WTC11 (cell line): ENCODE data around the gene S100A8. TPM values are rescaled to one million over a fixed set of nuclear protein-coding genes. Genes with fewer than 3 reads are reported as not detected.

Experiments
- ATAC-seq: fragments of 200-7000 bp; cut with Tn5 transposase; 2 replicates; pipeline ENCODE4 v1.10.0; 2021; ENCODE audit warnings: mild to moderate bottlenecking, moderate library complexity
- CTCF ChIA-PET: fragments of 300-600 bp; sonication (Branson Sonifier 250); formaldehyde crosslinking; loops from one replicate; lab custom pipeline; 2021; ENCODE audit warnings: antibody characterized with exemption; lab: Charles Lee
- POLR2A ChIA-PET: fragments of 350-600 bp; sonication (Branson Sonifier 250); formaldehyde crosslinking; loops from one replicate; lab custom pipeline; 2021; ENCODE audit warnings: antibody characterized with exemption; lab: Charles Lee
- DNase-seq: peaks from one replicate; pipeline ENCODE4 v3.0.0; 2021; ENCODE audit warnings: low spot score
- H3K27ac Mint-ChIP-seq: 2 replicates; pipeline ENCODE4 v1.8.0; 2021; ENCODE audit warnings: mixed read lengths
- H3K27me3 Mint-ChIP-seq: 2 replicates; pipeline ENCODE4 v1.8.0; 2021; ENCODE audit warnings: low read depth, mild to moderate bottlenecking, moderate library complexity, mixed read lengths
- H3K36me3 Mint-ChIP-seq: 2 replicates; pipeline ENCODE4 v1.8.0; 2021; ENCODE audit warnings: mixed read lengths
- H3K4me1 Mint-ChIP-seq: 2 replicates; pipeline ENCODE4 v1.8.0; 2022; ENCODE audit warnings: mixed read lengths
- H3K4me3 Mint-ChIP-seq: 2 replicates; pipeline ENCODE4 v1.8.0; 2021; ENCODE audit warnings: mild to moderate bottlenecking, moderate library complexity, mixed read lengths
- H3K9me3 Mint-ChIP-seq: 2 replicates; pipeline ENCODE4 v1.8.0; 2021; ENCODE audit warnings: mixed read lengths
- ETV6 ChIP-seq: sonication (generic); formaldehyde crosslinking; IDR thresholded peaks from 2 replicates; pipeline ENCODE4 v1.8.1; 2022; ENCODE audit warnings: mild to moderate bottlenecking, missing genetic modification reagents
- GABPB1 ChIP-seq: sonication (generic); formaldehyde crosslinking; IDR thresholded peaks from 2 replicates; pipeline ENCODE4 v1.8.1; 2023; ENCODE audit warnings: mild to moderate bottlenecking, missing genetic modification reagents
- GRHL2 ChIP-seq: fragments of 250-450 bp; sonication (Bioruptor Pico); IDR thresholded peaks from 2 replicates; pipeline ENCODE4 v1.8.0; 2022; ENCODE audit warnings: mild to moderate bottlenecking, moderate library complexity; ENCODE audit not compliant: insufficient replicate concordance, severe bottlenecking
- IRF2 ChIP-seq: sonication (generic); formaldehyde crosslinking; IDR thresholded peaks from 2 replicates; pipeline ENCODE4 v1.8.0; 2022; ENCODE audit warnings: low read depth, missing genetic modification reagents, borderline replicate concordance
- NR3C1 ChIP-seq: sonication (generic); formaldehyde crosslinking; conservative IDR thresholded peaks from 2 replicates; pipeline ENCODE4 v1.8.1; 2023; ENCODE audit warnings: low read depth, mild to moderate bottlenecking, missing genetic modification reagents
- TEAD1 ChIP-seq: sonication (generic); formaldehyde crosslinking; IDR thresholded peaks from 2 replicates; pipeline ENCODE4 v1.8.0; 2022; ENCODE audit warnings: mild to moderate bottlenecking, missing genetic modification reagents
- ZBTB21 ChIP-seq: sonication (generic); formaldehyde crosslinking; IDR thresholded peaks from 2 replicates; pipeline ENCODE4 v1.8.1; 2023; ENCODE audit warnings: mild to moderate bottlenecking, missing genetic modification reagents, borderline replicate concordance
- total RNA-seq: library from RNA; stranded (reverse); gene quantifications from 3 replicates; pipeline ENCODE4 v1.2.3, GENCODE V29; 2021
- TF ChIP-seq, protein P1 (sequence below): sonication (generic); formaldehyde crosslinking; IDR thresholded peaks from 2 replicates; pipeline ENCODE4 v1.8.0; 2022; ENCODE audit warnings: mild to moderate bottlenecking, missing genetic modification reagents
- TF ChIP-seq, protein P2 (sequence below): sonication (generic); formaldehyde crosslinking; IDR thresholded peaks from 2 replicates; pipeline ENCODE4 v1.8.0; 2023; ENCODE audit warnings: missing genetic modification reagents, mild to moderate bottlenecking, borderline replicate concordance
- TF ChIP-seq, protein P3 (sequence below): sonication (generic); formaldehyde crosslinking; IDR thresholded peaks from 2 replicates; pipeline ENCODE4 v1.8.1; 2023; ENCODE audit warnings: mild to moderate bottlenecking, missing genetic modification reagents
- TF ChIP-seq, protein P4 (sequence below): sonication (generic); formaldehyde crosslinking; IDR thresholded peaks from 2 replicates; pipeline ENCODE4 v1.8.1; 2023; ENCODE audit warnings: mild to moderate bottlenecking, missing genetic modification reagents, moderate library complexity
- TF ChIP-seq, protein P5 (sequence below): fragments of 250-450 bp; sonication (Bioruptor Pico); conservative IDR thresholded peaks from 2 replicates; pipeline ENCODE4 v1.9.0; 2021; ENCODE audit warnings: mild to moderate bottlenecking
- TF ChIP-seq, protein P6 (sequence below): sonication (generic); formaldehyde crosslinking; IDR thresholded peaks from 2 replicates; pipeline ENCODE4 v1.8.0; 2023; ENCODE audit warnings: missing genetic modification reagents
- TF ChIP-seq, protein P7 (sequence below): sonication (generic); formaldehyde crosslinking; IDR thresholded peaks from 2 replicates; pipeline ENCODE4 v1.8.1; 2023; ENCODE audit warnings: mild to moderate bottlenecking, missing genetic modification reagents, borderline replicate concordance
- TF ChIP-seq, protein P8 (sequence below): sonication (generic); formaldehyde crosslinking; IDR thresholded peaks from 2 replicates; pipeline ENCODE4 v1.8.1; 2023; ENCODE audit warnings: mild to moderate bottlenecking, missing genetic modification reagents, moderate library complexity

The S100A8 gene
- total RNA-seq, 1 experiment from 2014 or later, result not detected

DNA sequence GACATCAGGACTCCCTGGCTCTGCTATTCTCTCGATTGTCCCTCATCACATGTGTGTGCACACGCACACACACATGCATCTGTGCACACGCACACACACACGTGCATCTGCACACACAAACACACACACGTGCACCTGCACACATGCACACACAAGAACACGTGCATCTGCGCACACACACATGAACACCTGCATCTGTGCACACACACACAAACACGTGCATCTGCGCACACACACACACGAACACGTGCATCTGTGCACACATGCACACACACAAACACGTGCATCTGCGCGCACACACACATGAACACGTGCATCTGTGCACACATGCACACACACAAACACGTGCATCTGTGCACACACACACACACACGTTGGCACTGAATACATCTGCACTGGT, 40.1 kb upstream of the S100A8 start (continued):
- TF ChIP-seq, protein P1, sequence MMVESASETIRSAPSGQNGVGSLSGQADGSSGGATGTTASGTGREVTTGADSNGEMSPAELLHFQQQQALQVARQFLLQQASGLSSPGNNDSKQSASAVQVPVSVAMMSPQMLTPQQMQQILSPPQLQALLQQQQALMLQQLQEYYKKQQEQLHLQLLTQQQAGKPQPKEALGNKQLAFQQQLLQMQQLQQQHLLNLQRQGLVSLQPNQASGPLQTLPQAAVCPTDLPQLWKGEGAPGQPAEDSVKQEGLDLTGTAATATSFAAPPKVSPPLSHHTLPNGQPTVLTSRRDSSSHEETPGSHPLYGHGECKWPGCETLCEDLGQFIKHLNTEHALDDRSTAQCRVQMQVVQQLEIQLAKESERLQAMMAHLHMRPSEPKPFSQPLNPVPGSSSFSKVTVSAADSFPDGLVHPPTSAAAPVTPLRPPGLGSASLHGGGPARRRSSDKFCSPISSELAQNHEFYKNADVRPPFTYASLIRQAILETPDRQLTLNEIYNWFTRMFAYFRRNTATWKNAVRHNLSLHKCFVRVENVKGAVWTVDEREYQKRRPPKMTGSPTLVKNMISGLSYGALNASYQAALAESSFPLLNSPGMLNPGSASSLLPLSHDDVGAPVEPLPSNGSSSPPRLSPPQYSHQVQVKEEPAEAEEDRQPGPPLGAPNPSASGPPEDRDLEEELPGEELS, result no peak
- TF ChIP-seq NR3C1 (no peak), ETV6 (CRISPR knock-in tag) (no peak), IRF2 (no peak), GABPB1 (no peak)
- TF ChIP-seq, protein P2, sequence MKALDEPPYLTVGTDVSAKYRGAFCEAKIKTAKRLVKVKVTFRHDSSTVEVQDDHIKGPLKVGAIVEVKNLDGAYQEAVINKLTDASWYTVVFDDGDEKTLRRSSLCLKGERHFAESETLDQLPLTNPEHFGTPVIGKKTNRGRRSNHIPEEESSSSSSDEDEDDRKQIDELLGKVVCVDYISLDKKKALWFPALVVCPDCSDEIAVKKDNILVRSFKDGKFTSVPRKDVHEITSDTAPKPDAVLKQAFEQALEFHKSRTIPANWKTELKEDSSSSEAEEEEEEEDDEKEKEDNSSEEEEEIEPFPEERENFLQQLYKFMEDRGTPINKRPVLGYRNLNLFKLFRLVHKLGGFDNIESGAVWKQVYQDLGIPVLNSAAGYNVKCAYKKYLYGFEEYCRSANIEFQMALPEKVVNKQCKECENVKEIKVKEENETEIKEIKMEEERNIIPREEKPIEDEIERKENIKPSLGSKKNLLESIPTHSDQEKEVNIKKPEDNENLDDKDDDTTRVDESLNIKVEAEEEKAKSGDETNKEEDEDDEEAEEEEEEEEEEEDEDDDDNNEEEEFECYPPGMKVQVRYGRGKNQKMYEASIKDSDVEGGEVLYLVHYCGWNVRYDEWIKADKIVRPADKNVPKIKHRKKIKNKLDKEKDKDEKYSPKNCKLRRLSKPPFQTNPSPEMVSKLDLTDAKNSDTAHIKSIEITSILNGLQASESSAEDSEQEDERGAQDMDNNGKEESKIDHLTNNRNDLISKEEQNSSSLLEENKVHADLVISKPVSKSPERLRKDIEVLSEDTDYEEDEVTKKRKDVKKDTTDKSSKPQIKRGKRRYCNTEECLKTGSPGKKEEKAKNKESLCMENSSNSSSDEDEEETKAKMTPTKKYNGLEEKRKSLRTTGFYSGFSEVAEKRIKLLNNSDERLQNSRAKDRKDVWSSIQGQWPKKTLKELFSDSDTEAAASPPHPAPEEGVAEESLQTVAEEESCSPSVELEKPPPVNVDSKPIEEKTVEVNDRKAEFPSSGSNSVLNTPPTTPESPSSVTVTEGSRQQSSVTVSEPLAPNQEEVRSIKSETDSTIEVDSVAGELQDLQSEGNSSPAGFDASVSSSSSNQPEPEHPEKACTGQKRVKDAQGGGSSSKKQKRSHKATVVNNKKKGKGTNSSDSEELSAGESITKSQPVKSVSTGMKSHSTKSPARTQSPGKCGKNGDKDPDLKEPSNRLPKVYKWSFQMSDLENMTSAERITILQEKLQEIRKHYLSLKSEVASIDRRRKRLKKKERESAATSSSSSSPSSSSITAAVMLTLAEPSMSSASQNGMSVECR (CRISPR knock-in tag), result no peak
- TF ChIP-seq, protein P3, sequence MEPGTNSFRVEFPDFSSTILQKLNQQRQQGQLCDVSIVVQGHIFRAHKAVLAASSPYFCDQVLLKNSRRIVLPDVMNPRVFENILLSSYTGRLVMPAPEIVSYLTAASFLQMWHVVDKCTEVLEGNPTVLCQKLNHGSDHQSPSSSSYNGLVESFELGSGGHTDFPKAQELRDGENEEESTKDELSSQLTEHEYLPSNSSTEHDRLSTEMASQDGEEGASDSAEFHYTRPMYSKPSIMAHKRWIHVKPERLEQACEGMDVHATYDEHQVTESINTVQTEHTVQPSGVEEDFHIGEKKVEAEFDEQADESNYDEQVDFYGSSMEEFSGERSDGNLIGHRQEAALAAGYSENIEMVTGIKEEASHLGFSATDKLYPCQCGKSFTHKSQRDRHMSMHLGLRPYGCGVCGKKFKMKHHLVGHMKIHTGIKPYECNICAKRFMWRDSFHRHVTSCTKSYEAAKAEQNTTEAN (CRISPR knock-in tag), result no peak
- TF ChIP-seq, protein P4, sequence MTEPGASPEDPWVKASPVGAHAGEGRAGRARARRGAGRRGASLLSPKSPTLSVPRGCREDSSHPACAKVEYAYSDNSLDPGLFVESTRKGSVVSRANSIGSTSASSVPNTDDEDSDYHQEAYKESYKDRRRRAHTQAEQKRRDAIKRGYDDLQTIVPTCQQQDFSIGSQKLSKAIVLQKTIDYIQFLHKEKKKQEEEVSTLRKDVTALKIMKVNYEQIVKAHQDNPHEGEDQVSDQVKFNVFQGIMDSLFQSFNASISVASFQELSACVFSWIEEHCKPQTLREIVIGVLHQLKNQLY (CRISPR knock-in tag), result no peak

DNA sequence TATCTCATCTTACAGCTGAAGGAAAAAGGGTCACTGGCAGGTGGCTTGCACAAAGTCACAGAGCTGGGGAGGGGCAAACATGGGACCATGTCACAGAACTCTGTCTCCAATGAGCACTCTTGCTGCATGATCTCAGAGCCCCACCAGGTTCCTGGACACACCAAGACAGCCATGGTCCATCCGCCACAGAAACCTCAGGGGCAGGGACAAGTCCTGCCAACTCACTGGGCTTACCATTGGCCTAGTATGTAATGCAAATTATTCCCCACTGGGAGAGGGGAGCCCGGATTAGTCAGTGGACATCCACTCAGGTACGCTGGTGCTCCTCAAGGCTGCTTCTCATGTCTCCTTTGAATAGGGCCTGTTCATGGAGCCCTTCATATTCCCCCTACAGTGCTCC, 39.7 kb upstream of the S100A8 start:
- H3K4me1 Mint-ChIP-seq, result no peaks in the 10 kb centered on the region
- ATAC-seq (no peak), DNase-seq (no peak)
- no peak overlapping the region for H3K4me3 Mint-ChIP-seq
- H3K36me3 Mint-ChIP-seq, result no peaks in the 10 kb centered on the region
- ChIA-PET CTCF (interaction anchor here (1.0 to 1.1 kb wide), 2 partner anchors 64 to 65 kb away, joined by 3 to 6 read pairs; no protein-coding TSS in a partner anchor), POLR2A (no interaction called here)
- H3K27ac Mint-ChIP-seq, result no peak overlapping the region
- H3K27me3 Mint-ChIP-seq, result no peaks in the 10 kb centered on the region; the same call in 1 of the 2 replicates
- H3K9me3 Mint-ChIP-seq, result no peaks in the 10 kb centered on the region
- no peak for TF ChIP-seq ZBTB21

DNA sequence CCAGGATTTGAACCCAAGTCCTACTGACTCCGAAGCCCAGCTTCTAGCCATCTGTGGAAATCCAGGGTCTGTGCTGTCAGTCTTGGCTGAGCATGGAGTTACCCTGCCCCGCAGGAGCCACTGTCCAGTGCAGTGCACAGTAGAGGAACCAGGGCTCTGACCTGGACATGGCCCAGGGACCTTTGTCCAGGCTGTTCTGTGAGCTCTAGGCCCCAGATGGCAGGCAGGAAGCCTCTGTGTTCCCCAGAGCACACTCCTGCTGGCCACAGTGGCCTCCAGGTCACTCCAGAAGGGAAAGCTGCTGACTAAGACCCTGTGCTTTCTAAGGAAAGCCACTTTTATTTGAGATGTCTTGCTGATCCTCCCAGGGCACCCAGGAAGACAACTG, 39.3 kb upstream of the S100A8 start:
- Mint-ChIP-seq H3K36me3 (no peaks in the 10 kb centered on the region), H3K9me3 (no peaks in the 10 kb centered on the region), H3K27me3 (no peaks in the 10 kb centered on the region; the same call in 1 of the 2 replicates), H3K4me1 (no peaks in the 10 kb centered on the region), H3K27ac (no peak overlapping the region), H3K4me3 (no peak overlapping the region)
- CTCF ChIA-PET, result interaction anchor here (1.0 to 1.2 kb wide), 3 partner anchors 64 to 78 kb away, joined by 3 to 6 read pairs (median 4); no protein-coding TSS in a partner anchor
- DNase-seq, result no peak
- ATAC-seq, result no peak
- TF ChIP-seq GRHL2 (CRISPR knock-in tag) (no peak), TEAD1 (no peak)
- TF ChIP-seq, protein P5, sequence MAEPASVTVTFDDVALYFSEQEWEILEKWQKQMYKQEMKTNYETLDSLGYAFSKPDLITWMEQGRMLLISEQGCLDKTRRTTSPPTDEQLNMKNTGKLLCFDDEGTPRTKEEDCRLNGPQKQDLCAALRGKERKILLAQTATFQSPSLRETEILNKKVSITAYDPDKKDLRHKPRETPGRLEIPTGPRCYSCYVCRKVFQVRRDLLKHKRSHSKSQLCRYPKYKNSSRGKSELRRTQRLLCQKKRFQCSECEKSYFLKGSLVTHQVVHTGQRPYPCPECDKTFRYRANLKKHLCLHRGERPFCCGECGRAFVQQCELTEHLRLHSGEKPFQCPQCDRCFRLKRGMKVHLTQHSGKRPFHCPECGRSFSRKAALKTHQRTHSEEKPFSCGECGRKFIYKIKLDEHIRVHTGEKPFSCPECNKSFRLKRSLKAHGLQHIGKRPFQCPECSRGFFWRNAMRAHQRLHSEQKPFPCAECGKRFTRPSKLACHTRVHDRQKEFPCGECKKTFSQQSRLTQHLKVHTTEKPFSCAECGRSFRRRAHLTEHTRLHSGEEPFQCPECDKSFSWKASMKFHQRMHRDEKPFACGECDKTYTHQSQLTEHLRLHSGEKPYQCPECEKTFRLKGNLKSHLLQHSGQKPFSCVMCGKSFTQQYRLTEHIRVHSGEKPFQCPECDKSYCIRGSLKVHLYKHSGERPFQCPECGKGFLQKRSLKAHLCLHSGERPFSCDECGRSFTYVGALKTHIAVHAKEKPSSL (CRISPR knock-in tag), result no peak
- TF ChIP-seq, protein P6, sequence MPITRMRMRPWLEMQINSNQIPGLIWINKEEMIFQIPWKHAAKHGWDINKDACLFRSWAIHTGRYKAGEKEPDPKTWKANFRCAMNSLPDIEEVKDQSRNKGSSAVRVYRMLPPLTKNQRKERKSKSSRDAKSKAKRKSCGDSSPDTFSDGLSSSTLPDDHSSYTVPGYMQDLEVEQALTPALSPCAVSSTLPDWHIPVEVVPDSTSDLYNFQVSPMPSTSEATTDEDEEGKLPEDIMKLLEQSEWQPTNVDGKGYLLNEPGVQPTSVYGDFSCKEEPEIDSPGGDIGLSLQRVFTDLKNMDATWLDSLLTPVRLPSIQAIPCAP (CRISPR knock-in tag), result no peak
- TF ChIP-seq, protein P7, sequence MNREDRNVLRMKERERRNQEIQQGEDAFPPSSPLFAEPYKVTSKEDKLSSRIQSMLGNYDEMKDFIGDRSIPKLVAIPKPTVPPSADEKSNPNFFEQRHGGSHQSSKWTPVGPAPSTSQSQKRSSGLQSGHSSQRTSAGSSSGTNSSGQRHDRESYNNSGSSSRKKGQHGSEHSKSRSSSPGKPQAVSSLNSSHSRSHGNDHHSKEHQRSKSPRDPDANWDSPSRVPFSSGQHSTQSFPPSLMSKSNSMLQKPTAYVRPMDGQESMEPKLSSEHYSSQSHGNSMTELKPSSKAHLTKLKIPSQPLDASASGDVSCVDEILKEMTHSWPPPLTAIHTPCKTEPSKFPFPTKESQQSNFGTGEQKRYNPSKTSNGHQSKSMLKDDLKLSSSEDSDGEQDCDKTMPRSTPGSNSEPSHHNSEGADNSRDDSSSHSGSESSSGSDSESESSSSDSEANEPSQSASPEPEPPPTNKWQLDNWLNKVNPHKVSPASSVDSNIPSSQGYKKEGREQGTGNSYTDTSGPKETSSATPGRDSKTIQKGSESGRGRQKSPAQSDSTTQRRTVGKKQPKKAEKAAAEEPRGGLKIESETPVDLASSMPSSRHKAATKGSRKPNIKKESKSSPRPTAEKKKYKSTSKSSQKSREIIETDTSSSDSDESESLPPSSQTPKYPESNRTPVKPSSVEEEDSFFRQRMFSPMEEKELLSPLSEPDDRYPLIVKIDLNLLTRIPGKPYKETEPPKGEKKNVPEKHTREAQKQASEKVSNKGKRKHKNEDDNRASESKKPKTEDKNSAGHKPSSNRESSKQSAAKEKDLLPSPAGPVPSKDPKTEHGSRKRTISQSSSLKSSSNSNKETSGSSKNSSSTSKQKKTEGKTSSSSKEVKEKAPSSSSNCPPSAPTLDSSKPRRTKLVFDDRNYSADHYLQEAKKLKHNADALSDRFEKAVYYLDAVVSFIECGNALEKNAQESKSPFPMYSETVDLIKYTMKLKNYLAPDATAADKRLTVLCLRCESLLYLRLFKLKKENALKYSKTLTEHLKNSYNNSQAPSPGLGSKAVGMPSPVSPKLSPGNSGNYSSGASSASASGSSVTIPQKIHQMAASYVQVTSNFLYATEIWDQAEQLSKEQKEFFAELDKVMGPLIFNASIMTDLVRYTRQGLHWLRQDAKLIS (CRISPR knock-in tag), result no peak
- TF ChIP-seq, protein P8, sequence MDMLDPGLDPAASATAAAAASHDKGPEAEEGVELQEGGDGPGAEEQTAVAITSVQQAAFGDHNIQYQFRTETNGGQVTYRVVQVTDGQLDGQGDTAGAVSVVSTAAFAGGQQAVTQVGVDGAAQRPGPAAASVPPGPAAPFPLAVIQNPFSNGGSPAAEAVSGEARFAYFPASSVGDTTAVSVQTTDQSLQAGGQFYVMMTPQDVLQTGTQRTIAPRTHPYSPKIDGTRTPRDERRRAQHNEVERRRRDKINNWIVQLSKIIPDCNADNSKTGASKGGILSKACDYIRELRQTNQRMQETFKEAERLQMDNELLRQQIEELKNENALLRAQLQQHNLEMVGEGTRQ, result no peak
- POLR2A ChIA-PET, result no interaction called here
